HCT116 (cell line): ENCODE measurements around the gene PHGDH. TPM values are rescaled to one million over a fixed set of nuclear protein-coding genes. Genes with fewer than 3 reads are reported as not detected.

Experiments used
- ATAC-seq: fragments of 200-7000 bp; cut with Tn5 transposase; 2 replicates; pipeline ENCODE4 v1.9.1; 2020; ENCODE audit warnings: mild to moderate bottlenecking, moderate library complexity
- BruUV-seq: library from RNA; stranded (reverse); fragments of 400-500 nt; replicated peaks from 2 replicates; lab custom pipeline; 2021; lab: Mats Ljungman, UMichigan
- CTCF ChIA-PET: fragments of 300-600 bp; sonication (Branson Sonifier 250); formaldehyde crosslinking; loops from one replicate; lab custom pipeline; 2021; ENCODE audit warnings: antibody characterized with exemption; lab: Charles Lee
- POLR2A ChIA-PET: fragments of 300-600, 350-600 bp; sonication (Branson Sonifier 250); formaldehyde crosslinking; loops from one replicate; lab custom pipeline; 2021; ENCODE audit warnings: antibody characterized with exemption; lab: Charles Lee
- RAD21 ChIA-PET, 2 experiments: fragments of 300-600 bp; sonication (Branson Sonifier 250); formaldehyde crosslinking; loops; one replicate each; lab custom pipeline; 2023; ENCODE audit warnings: low total read pairs in 2 of 2; ENCODE audit not compliant: uncharacterized antibody in 2 of 2, unreplicated experiment in 2 of 2, low non-redundant PET in 1 of 2; lab: Charles Lee
- DNase-seq: peaks from one replicate; pipeline ENCODE4 v3.0.0-alpha.2; 2010; ENCODE audit warnings: low read depth, low spot score
- H2AFZ ChIP-seq: fragments of 200-600 bp; shearing (Covaris generic), sonication (generic); 2 replicates; pipeline ENCODE4 v1.6.1; 2017; ENCODE audit warnings: low read depth, mixed run types, mixed read lengths, antibody characterized with exemption, low read length; ENCODE audit not compliant: poor library complexity, severe bottlenecking
- H3K27ac ChIP-seq: 2 replicates; pipeline ENCODE4 v1.5.1; 2012; ENCODE audit warnings: low read depth, low read length
- H3K27me3 ChIP-seq: fragments of 200-600 bp; sonication (generic); 2 replicates; pipeline ENCODE4 v1.6.1; 2016; ENCODE audit warnings: mixed run types, low read length, mixed read lengths; ENCODE audit not compliant: insufficient read depth
- H3K36me3 ChIP-seq, 2 experiments: fragments of 200-500 bp in 1 of 2; fragments of 200-600 bp in 1 of 2; sonication (Bioruptor generic) in 1 of 2; sonication (generic) in 1 of 2; 2 replicates each; pipeline versions ENCODE4 v1.5.1 to v1.6.1; 2014 to 2016; ENCODE audit warnings: low read length in 2 of 2, inconsistent platforms in 1 of 2, mixed read lengths in 1 of 2, mixed run types in 1 of 2; ENCODE audit not compliant: insufficient read depth in 2 of 2, control insufficient read depth in 1 of 2
- H3K4me1 ChIP-seq, 2 experiments: fragments of 200-600 bp in 1 of 2; sonication (generic) in 1 of 2; 2 replicates each; pipeline versions ENCODE4 v1.5.1 to v1.6.1; 2012 to 2017; ENCODE audit warnings: low read length in 2 of 2, inconsistent platforms in 1 of 2, mild to moderate bottlenecking in 1 of 2, mixed read lengths in 1 of 2, mixed run types in 1 of 2, moderate library complexity in 1 of 2; ENCODE audit not compliant: insufficient read depth in 2 of 2, control insufficient read depth in 1 of 2
- H3K4me2 ChIP-seq: fragments of 200-600 bp; sonication (generic); 2 replicates; pipeline ENCODE4 v1.6.1; 2017; ENCODE audit warnings: mixed run types, low read length, mixed read lengths
- H3K4me3 ChIP-seq, 2 experiments: fragments of 200-600 bp in 1 of 2; sonication (generic) in 1 of 2; replicated peaks in 1 of 2; 2 replicates each; pipeline ENCODE4 v1.5.1; 2011 to 2016; ENCODE audit warnings: low read length in 2 of 2, control low read depth in 1 of 2, low read depth in 1 of 2, mild to moderate bottlenecking in 1 of 2, mixed read lengths in 1 of 2, mixed run types in 1 of 2
- H3K79me2 ChIP-seq: fragments of 200-600 bp; sonication (generic); 2 replicates; pipeline ENCODE4 v1.6.1; 2017; ENCODE audit warnings: mild to moderate bottlenecking, mixed run types, low read length, moderate library complexity, mixed read lengths; ENCODE audit not compliant: insufficient read depth
- H3K9ac ChIP-seq: fragments of 200-600 bp; sonication (generic); 2 replicates; pipeline ENCODE4 v1.6.1; 2016; ENCODE audit warnings: low read length, mixed read lengths
- H3K9me2 ChIP-seq: fragments of 200-600 bp; sonication (generic), shearing (Covaris generic); 2 replicates; pipeline ENCODE4 v1.6.1; 2017; ENCODE audit warnings: mixed run types, mild to moderate bottlenecking, moderate library complexity; ENCODE audit not compliant: insufficient read depth
- H3K9me3 ChIP-seq, 2 experiments: fragments of 200-500 bp in 1 of 2; fragments of 200-600 bp in 1 of 2; sonication (Bioruptor generic) in 1 of 2; sonication (generic) in 1 of 2; 2 replicates each; pipeline ENCODE4 v1.6.1; 2014 to 2017; ENCODE audit warnings: low read length in 2 of 2, mixed read lengths in 2 of 2, inconsistent platforms in 1 of 2, low read depth in 1 of 2, mild to moderate bottlenecking in 1 of 2, mixed run types in 1 of 2, moderate library complexity in 1 of 2; ENCODE audit not compliant: control insufficient read depth in 1 of 2, insufficient read depth in 1 of 2
- H4K20me1 ChIP-seq: fragments of 200-600 bp; sonication (generic), shearing (Covaris generic); 2 replicates; pipeline ENCODE4 v1.6.1; 2017; ENCODE audit warnings: mixed run types, mild to moderate bottlenecking, moderate library complexity; ENCODE audit not compliant: insufficient read depth
- ATF3 ChIP-seq: IDR thresholded peaks from 2 replicates; pipeline ENCODE4 v1.6.1; 2012
- CBX3 ChIP-seq: IDR thresholded peaks from 2 replicates; pipeline ENCODE4 v1.6.1; 2012; ENCODE audit warnings: low read depth
- CEBPB ChIP-seq: IDR thresholded peaks from 2 replicates; pipeline ENCODE4 v1.6.1; 2012; ENCODE audit warnings: low read depth
- EGR1 ChIP-seq: IDR thresholded peaks from 2 replicates; pipeline ENCODE4 v1.6.1; 2012; ENCODE audit warnings: low read depth
- ELF1 ChIP-seq: IDR thresholded peaks from 2 replicates; pipeline ENCODE4 v1.6.1; 2012; ENCODE audit warnings: low read depth, borderline replicate concordance
- EZH2 ChIP-seq: fragments of 200-600 bp; sonication (generic); IDR thresholded peaks from 2 replicates; pipeline ENCODE4 v1.6.1; 2017; ENCODE audit warnings: antibody characterized with exemption, mixed run types
- EZH2phosphoT487 ChIP-seq: fragments of 200-600 bp; IDR thresholded peaks from 2 replicates; pipeline ENCODE4 v1.6.1; 2018; ENCODE audit warnings: antibody characterized with exemption, borderline replicate concordance
- JUND ChIP-seq: IDR thresholded peaks from 2 replicates; pipeline ENCODE4 v1.6.1; 2012
- MAX ChIP-seq: IDR thresholded peaks from 2 replicates; pipeline ENCODE4 v1.6.1; 2012
- POLR2A ChIP-seq: IDR thresholded peaks from 2 replicates; pipeline ENCODE4 v1.7.0; 2011; ENCODE audit warnings: borderline replicate concordance; ENCODE audit not compliant: insufficient read depth, insufficient read length; ENCODE audit errors: extremely low read depth
- POLR2AphosphoS5 ChIP-seq: IDR thresholded peaks from 2 replicates; pipeline ENCODE4 v1.6.1; 2011; ENCODE audit warnings: mild to moderate bottlenecking, low read depth, low read length, moderate library complexity
- RAD21 ChIP-seq: IDR thresholded peaks from 2 replicates; pipeline ENCODE4 v1.6.1; 2012; ENCODE audit warnings: low read depth, mild to moderate bottlenecking
- REST ChIP-seq: IDR thresholded peaks from 2 replicates; pipeline ENCODE4 v1.6.1; 2012; ENCODE audit warnings: low read depth
- SRF ChIP-seq: IDR thresholded peaks from 2 replicates; pipeline ENCODE4 v1.6.1; 2012; ENCODE audit warnings: low read depth
- TCF7L2 ChIP-seq: IDR thresholded peaks from 2 replicates; pipeline ENCODE4 v1.7.0; 2011; ENCODE audit warnings: borderline replicate concordance, inconsistent platforms; ENCODE audit not compliant: insufficient read depth, insufficient read length; ENCODE audit errors: extremely low read depth
- YY1 ChIP-seq: IDR thresholded peaks from 2 replicates; pipeline ENCODE4 v1.6.1; 2011; ENCODE audit warnings: low read length, low read depth, moderate library complexity, mild to moderate bottlenecking; ENCODE audit not compliant: insufficient replicate concordance; ENCODE audit errors: extremely low read depth
- ZBTB33 ChIP-seq: IDR thresholded peaks from 2 replicates; pipeline ENCODE4 v1.6.1; 2011; ENCODE audit warnings: mild to moderate bottlenecking, low read length, moderate library complexity; ENCODE audit not compliant: insufficient replicate concordance; ENCODE audit errors: extremely low read depth
- ZNF274 ChIP-seq: fragments of 200-500 bp; sonication (Bioruptor generic); IDR thresholded peaks from 2 replicates; pipeline ENCODE4 v1.6.1; 2014; ENCODE audit warnings: mild to moderate bottlenecking, low read depth, low read length, inconsistent platforms
- intact Hi-C: fragments of 100-400 bp; cut with micrococcal nuclease; formaldehyde crosslinking; loops from 2 replicates; pipeline ENCODE4 v1.10.0; 2022
- total RNA-seq: library from RNA; stranded (reverse); gene quantifications from one replicate; pipeline ENCODE4 v1.2.1, GENCODE V29; 2021; ENCODE audit not compliant: unreplicated experiment

PHGDH gene
- total RNA-seq, 1 experiment from 2014 or later, result 187 TPM

- H3K9me3 ChIP-seq, result peaks cover 4 to 6% of the 10 kb centered on the region in 2 experiments; a peak in 2 of 4 replicates
- BruUV-seq, result no TSS peak
- no peak overlapping the region for H2AFZ ChIP-seq
- no peak overlapping the region for H3K4me3 ChIP-seq
- ATAC-seq, result no peak
- no peak overlapping the region for H3K9ac ChIP-seq
- CTCF ChIA-PET, result no interaction called here
- POLR2A ChIA-PET, result interaction anchor here (1.5 kb wide), 1 partner anchor 10 kb away, joined by 8 read pairs; the partner anchor contains the start of gene PHGDH
- no peak overlapping the region for H3K27ac ChIP-seq
- no peaks in the 10 kb centered on the region for H3K36me3 ChIP-seq
- TF ChIP-seq REST, result no peak
- no peak for TF ChIP-seq YY1
- TF ChIP-seq EGR1, result no peak
- TF ChIP-seq ATF3, result no peak
- TF ChIP-seq EZH2phosphoT487, result no peak
- no peak for TF ChIP-seq CBX3
- no peak for TF ChIP-seq MAX
- no peak for TF ChIP-seq EZH2
- no peak for TF ChIP-seq ELF1
- TF ChIP-seq POLR2A, result no peak
- no peak for TF ChIP-seq RAD21
- TF ChIP-seq POLR2AphosphoS5, result no peak
- TF ChIP-seq SRF, result no peak
- TF ChIP-seq ZBTB33, result no peak
- TF ChIP-seq JUND, result no peak
- no peak for TF ChIP-seq ZNF274
- TF ChIP-seq CEBPB, result no peak
- TF ChIP-seq TCF7L2, result no peak
- no peaks in the 10 kb centered on the region for H3K4me1 ChIP-seq
- no peaks in the 10 kb centered on the region for H3K79me2 ChIP-seq
- H3K27me3 ChIP-seq, result no peaks in the 10 kb centered on the region
- intact Hi-C loops, result no loop called here
- DNase-seq, result no peak
- H3K9me2 ChIP-seq, result no peaks in the 10 kb centered on the region
- H4K20me1 ChIP-seq, result no peaks in the 10 kb centered on the region
- no peak overlapping the region for H3K4me2 ChIP-seq
- RAD21 ChIA-PET, result no interaction called here
These were observed 9.3 kb upstream of the PHGDH start for GRCh38 chr1:119702384-119702783.
